Measurements from ENCODE around the gene LMBR1. TPM values are rescaled to one million over a fixed set of nuclear protein-coding genes. Genes with fewer than 3 reads are reported as not detected.

LMBR1 gene
- total RNA-seq, 4 donors from 2014 or later, result 38.0 to 81.3 (median 56.4) TPM

GRCh38 chr7:156935250-156935649, 42.3 kb upstream of the LMBR1 start:
- TF ChIP-seq POLR2A (IDR thresholded peaks at IDR 0.05; ENCODE audit: low read depth) (no peak), POLR2AphosphoS5 (IDR thresholded peaks at IDR 0.05) (no peak), CTCF (IDR thresholded peaks at IDR 0.05) (no peak), EP300 (IDR thresholded peaks at IDR 0.05) (no peak)
- H3K36me3 ChIP-seq, result no peaks in the 10 kb centered on the region
- 91% methylated on average over 7 of the region's 7 CpGs for WGBS
- H3K9me3 ChIP-seq, result no peaks in the 10 kb centered on the region
- H3K27ac ChIP-seq (replicated peaks in 1 of 4), result no peak overlapping the region
- intact Hi-C loops (cut with DNase I), result no loop called here
- H3K4me1 ChIP-seq, result no peaks in the 10 kb centered on the region
- no peak for DNase-seq (ENCODE audit: extremely low spot score)
- no peak overlapping the region for H3K4me3 ChIP-seq
- peaks cover 0 to 21% (median 0%) of the 10 kb centered on the region in 4 donors for H3K27me3 ChIP-seq

- no peak for DNase-seq (ENCODE audit: extremely low spot score)
- Histone ChIP-seq H3K27ac (replicated peaks in 1 of 4) (no peak overlapping the region), H3K27me3 (peaks cover 0 to 34% (median 0%) of the 10 kb centered on the region in 4 donors), H3K36me3 (no peaks in the 10 kb centered on the region), H3K4me1 (no peaks in the 10 kb centered on the region), H3K4me3 (no peak overlapping the region), H3K9me3 (no peaks in the 10 kb centered on the region)
- 16% methylated on average over 7 of the region's 7 CpGs for WGBS
- intact Hi-C loops (cut with DNase I), result no loop called here
- TF ChIP-seq POLR2AphosphoS5 (IDR thresholded peaks at IDR 0.05) (no peak), EP300 (IDR thresholded peaks at IDR 0.05) (no peak), POLR2A (IDR thresholded peaks at IDR 0.05; ENCODE audit: low read depth) (no peak), CTCF (IDR thresholded peaks at IDR 0.05) (no peak)
Observed at GRCh38 chr7:156932006-156932405, 39.0 kb upstream of the LMBR1 start.

- 57% methylated on average over 16 of the region's 16 CpGs for WGBS
- intact Hi-C loops (cut with DNase I), result no loop called here
- TF ChIP-seq POLR2AphosphoS5 (IDR thresholded peaks at IDR 0.05), result no peak
- no peak for TF ChIP-seq POLR2A (IDR thresholded peaks at IDR 0.05; ENCODE audit: low read depth)
- no peak for TF ChIP-seq EP300 (IDR thresholded peaks at IDR 0.05)
- TF ChIP-seq CTCF (IDR thresholded peaks at IDR 0.05), result no peak
Observed at GRCh38 chr7:156929789-156930539, 37.0 kb upstream of the LMBR1 start.

GRCh38 chr7:156928406-156928747, 35.4 kb upstream of the LMBR1 start:
- Histone ChIP-seq H3K36me3 (no peaks in the 10 kb centered on the region), H3K4me3 (no peak overlapping the region), H3K4me1 (no peaks in the 10 kb centered on the region), H3K9me3 (no peaks in the 10 kb centered on the region), H3K27me3 (peaks cover 0 to 23% (median 0%) of the 10 kb centered on the region in 4 donors), H3K27ac (replicated peaks in 1 of 4) (no peak overlapping the region)
- 41% methylated on average over 5 of the region's 5 CpGs for WGBS
- intact Hi-C loops (cut with DNase I), result no loop called here
- TF ChIP-seq POLR2AphosphoS5 (IDR thresholded peaks at IDR 0.05), result no peak
- TF ChIP-seq CTCF (IDR thresholded peaks at IDR 0.05), result no peak
- no peak for TF ChIP-seq POLR2A (IDR thresholded peaks at IDR 0.05; ENCODE audit: low read depth)
- no peak for TF ChIP-seq EP300 (IDR thresholded peaks at IDR 0.05)
- DNase-seq (ENCODE audit: extremely low spot score), result no peak

More at GRCh38 chr7:156929789-156930539, 37.0 kb upstream of the LMBR1 start:
- Histone ChIP-seq H3K9me3 (no peaks in the 10 kb centered on the region), H3K27ac (replicated peaks in 1 of 4) (no peak overlapping the region), H3K27me3 (peaks cover 0 to 34% (median 0%) of the 10 kb centered on the region in 4 donors), H3K4me3 (no peak overlapping the region), H3K36me3 (no peaks in the 10 kb centered on the region), H3K4me1 (no peaks in the 10 kb centered on the region)
- DNase-seq (ENCODE audit: extremely low spot score), result no peak
